Activated naive CD4-positive, alpha-beta T cell treated with Interleukin-2 at 50 U/mL for 16 hours (primary cell): ENCODE results near the gene DLL3.

Experiments used
- DNase-seq: peaks from one replicate; pipeline ENCODE4 v3.0.0-alpha.2; 2020

The DLL3 gene

DNA sequence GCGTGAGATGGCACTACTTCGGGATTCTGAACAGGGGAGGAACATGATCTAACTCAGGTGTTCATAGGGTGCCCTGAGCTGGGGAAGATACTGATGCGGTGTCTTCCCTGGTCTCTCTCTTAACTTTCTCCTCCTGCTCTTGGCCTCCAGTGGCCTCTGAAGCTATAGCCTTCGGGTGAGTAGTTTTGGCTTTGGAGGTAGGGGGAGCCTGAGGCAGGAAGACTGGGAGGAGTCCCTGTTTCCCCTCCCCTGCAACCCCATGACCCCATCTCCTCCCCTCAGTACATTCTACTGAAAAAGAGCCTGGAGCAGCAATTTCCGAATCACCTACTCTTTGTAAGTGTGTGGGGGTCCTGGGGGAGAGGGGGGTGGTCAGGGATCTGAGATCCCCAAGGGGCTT lies 19.7 kb downstream of the DLL3 start:
- no peak for DNase-seq

DNA sequence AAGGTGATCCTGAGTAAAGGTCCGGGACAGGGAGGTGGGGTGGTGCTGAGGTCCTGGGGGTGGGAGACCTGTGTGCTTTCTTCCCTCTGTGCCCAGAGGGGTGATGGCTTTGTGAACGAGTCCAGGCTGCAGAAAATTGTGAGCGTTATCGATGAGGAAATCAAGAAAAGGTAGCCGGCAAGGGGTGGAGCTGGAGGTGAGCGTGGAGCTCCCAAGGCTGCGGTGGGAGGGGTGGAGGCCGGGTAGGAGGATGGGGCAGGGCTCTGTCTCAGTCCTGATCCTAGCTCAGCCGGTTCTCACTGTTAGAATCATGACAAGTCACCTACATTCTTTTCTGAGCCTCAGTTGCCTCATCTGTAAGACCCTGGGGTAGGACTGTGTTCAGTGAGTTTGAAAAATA lies 20.2 kb downstream of the DLL3 start:
- no peak for DNase-seq

- DNase-seq: no peak
Measured at GRCh38 chr19:39520541-39521484, 22.1 kb downstream of the DLL3 start.

GRCh38 chr19:39524495-39524894 lies 25.7 kb downstream of the DLL3 start:
- no peak for DNase-seq

DNA sequence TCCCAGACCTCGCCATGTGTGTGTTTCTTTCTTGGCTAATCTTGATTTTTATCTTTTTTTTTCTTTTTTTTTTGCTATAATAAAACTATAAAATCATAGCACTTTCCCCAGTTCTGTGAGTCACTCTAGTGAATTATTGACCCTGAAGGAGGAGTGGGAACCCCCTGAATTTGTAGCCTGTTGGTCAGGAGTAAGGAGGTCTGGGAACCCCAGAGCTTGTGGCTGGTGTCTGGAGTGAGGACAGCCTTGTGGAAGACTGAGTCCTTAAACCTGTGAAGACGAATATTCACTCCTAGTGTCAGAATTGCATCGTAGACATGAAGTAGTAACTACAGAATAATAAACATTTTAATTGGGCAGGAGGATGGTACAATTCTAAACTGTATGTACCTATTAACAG lies 26.5 kb downstream of the DLL3 start:
- DNase-seq: no peak

DNA sequence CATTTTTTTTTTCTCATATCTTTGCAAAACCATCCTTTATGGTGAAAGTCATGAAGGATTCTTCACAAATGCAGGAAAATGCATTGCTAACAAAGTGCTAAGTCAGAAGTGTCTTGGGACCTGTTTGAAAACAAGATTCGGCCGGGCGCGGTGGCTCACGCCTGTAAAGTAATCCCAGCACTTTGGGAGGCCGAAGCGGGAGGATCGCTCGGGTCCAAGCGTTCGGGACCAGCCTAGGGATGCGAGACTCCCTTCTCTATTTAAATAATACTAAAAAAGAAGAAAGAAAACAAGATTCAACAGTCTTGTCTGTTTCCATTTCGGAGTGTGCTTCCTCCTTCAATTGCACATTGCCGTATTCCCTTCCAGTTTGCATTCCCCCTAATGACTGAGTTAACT lies 33.1 kb downstream of the DLL3 start:
- DNase-seq: no peak

GRCh38 chr19:39532233-39533002 lies 33.7 kb downstream of the DLL3 start, which contains the start of gene EID2B:
EID2B (minus strand) TSS chr19:39532852; CDS start chr19:39532802, 50 bp downstream.
- DNase-seq: peak; percentile 92

DNA sequence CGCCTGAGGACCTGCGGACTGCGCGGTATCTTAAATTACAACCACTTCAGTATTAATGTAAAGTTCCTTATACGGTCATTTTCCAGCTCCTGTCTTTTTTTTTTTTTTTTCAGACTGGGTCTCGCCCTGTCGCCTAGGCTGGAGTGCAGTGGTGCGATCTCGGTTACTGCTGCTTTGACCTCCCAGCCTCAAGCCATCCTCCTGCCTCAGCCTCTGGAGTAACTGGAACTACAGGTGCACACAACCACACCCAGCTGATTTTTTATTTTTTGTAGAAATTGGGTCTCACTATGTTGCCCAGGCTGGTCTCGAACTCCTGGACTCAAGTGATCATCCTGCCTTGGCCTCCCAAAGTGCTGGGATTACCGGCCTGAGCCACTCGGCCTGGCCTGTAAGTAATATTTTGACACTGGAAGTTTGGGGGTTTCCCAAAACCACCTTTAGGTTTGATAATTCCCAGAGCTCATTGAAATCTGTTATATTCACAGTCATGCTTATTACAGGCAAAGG lies 34.3 kb downstream of the DLL3 start:
- DNase-seq: no peak

- DNase-seq: no peak
Measured at GRCh38 chr19:39533791-39534190, 35.0 kb downstream of the DLL3 start.

DNA sequence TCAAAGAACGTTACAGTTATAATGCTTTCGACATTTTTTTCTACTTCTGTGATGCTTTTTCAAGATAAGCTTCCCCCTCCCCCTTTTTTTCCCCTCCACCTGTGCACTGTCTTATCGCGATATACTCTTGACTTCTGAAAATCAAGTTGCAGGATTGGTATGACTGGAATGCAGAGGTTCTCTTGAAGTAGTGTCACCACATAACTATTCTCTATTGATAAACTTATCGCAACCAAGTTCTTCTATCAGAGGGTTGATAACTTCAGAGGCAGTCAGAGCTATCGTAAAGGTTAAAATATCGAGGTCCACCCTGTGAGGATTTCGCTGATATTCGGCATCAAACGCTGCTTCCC lies 40.4 kb downstream of the DLL3 start:
- no peak for DNase-seq

DNA sequence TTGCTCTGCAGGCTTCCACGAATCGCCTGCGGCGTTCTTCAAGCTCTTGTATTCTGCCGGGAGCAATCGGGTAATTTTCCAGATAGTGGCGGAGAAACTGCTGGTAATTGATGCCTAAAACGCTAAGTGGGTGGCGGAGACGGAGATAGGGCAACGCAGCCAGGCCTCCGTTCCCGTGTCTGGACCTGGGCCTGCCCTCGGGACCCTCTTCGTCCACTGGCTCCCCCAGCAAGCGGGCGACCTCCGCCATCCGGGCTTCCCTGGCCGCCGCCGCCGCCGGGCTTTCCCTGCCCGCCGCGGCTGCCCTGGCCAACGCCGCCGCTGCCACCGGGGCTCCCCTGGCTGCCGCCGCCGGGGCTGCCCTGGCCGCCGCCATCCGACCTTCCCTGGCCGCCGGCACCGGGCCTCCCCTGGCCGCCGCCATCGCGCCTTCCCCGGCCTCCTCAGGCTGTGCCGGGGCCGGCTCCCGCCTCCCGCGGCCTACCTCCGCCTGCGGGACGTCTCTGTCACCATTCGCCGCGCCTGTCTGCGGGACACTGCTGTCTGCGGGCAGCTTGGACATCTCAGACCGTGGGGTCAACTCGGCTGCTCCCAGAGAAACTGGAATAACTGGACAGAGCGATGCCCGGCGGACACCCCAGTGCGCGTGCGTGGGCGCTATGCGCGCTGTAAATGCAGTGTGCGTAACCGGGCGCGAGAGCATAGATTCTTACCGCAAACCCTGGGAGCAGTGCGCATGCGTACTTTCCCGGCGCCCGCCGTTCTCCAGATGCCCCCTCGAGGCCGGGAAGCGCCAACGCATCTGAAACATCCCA lies 41.0 kb downstream of the DLL3 start, which contains the start of gene EID2:
Gene EID2 (minus strand): TSS at position 644 of the 815 bp plus-strand sequence. CDS start 82 bp downstream, at position 562.
- peak; percentile 93 for DNase-seq

DNA sequence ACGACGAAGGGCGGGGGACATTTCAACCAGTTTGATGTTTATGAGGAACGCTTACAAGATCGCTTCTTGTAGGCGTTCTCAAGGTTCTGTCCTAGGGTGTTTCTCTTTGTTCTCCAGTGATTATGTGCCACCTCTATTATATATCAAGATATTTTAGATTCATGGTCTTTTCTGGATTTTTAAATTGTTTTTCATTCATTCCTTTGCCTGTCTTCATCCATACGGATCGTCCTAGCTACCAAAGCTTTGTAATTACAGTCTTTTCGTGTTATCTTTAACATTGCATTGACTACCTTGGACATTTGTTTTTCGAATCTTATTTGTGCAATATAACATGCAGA lies 41.6 kb downstream of the DLL3 start:
- no peak for DNase-seq

DNA sequence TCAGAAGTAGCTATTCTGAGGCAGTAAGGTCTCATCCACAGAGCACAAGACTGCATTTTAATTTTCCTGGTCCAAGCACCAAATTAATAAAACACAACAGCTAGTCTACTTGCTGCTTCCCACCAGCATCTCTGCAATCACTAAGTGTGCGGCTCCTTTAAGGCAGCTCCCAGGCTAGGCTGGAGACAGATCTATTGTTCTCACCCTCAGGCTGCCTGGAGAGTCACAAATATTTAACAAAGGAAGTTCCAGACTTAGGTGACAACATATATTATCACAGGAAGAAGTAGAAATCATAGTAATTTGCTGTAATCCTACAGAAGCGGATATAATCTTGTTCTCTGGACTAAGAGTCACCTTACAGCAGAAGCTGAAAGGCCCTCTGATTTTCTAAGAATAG lies 43.5 kb downstream of the DLL3 start:
- no peak for DNase-seq

DNA sequence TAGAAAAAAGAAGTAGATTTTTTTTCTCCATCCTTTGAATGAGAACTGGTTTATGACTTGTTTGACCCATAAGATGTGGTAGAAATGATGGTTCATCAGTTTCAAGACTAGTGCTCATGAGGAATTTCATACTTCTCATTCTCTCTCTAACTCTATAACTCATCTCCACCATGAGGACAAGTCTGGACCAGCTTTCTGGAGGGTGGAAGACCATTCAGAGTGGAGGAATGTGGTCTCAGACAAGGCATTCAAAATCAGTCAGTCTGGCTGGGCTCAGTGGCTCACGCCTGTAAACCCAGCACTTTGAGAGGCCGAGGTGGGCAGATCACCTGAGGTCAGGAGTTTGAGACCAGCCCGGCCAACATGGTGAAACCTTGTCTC lies 44.7 kb downstream of the DLL3 start:
- DNase-seq: no peak

DNA sequence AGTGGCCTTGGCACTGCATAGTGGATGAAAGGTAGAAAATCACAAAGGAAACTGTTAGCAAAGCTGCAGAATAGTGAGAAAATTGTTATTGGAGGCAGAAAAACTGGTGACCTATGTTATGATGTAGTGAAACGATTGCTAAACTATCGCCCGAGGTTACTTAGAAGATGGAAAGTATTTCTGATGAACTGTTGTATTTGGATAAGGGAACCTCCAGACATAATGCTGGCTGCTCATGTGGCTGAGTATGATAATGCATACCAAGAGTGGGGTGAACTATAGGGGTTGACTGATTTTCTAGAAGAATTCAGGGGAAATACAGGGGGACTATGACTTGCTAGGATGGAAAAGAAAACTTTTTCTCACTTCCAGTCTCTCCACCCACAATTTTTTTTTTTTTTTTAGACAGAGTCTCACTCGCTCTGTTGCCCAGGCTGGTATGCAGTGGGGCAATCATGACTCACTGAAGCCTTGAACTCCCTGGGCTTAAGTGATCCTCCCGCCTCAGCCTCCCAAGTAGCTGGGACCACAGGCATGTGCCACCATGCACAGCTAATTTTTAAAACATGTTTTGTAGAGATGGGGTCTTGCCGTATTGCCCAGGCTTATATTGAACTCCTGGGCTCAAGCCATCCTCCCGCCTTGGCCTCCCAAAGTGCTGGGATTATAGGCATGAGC lies 45.6 kb downstream of the DLL3 start:
- no peak for DNase-seq

DNA sequence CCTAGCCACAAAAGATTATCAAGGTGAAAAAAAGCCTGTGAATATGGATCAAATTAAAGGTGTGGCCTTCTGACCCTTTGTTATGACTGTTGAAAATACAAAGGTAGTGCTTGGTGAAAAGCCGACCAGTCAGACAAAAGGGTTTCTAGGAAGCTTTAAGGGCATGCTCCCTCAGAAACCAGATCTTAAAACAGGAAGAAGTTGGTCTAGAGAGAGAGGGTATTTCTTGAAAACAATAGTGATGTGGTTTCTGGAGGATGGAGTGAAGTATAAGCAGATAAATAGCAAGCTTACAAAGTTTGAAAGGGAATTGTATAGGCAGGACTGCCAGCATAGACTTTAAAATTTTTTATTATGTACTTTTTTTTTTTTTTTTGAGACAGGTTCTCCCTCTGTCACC lies 46.2 kb downstream of the DLL3 start:
- no peak for DNase-seq

DNA sequence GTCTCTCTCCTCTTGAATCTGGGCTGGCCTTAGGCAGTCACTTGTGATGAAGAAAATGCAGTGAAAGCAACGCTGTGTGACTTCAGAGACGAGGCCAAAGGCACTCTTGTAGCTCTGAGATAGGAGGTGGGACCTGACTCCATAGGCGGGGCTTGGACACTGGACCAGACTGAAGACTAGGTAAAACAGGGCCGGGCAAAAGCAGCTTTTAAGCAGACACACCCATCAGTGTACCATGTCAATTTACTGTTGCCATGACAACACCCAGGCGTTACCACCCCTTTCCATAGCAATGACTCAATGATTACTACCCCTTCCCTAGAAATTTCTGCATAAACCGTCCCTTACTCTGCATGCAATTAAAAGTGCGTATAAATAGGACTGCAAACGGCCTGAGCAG lies 47.9 kb downstream of the DLL3 start:
- DNase-seq: no peak

GRCh38 chr19:39550197-39550596 lies 51.5 kb downstream of the DLL3 start:
- DNase-seq: no peak

DNA sequence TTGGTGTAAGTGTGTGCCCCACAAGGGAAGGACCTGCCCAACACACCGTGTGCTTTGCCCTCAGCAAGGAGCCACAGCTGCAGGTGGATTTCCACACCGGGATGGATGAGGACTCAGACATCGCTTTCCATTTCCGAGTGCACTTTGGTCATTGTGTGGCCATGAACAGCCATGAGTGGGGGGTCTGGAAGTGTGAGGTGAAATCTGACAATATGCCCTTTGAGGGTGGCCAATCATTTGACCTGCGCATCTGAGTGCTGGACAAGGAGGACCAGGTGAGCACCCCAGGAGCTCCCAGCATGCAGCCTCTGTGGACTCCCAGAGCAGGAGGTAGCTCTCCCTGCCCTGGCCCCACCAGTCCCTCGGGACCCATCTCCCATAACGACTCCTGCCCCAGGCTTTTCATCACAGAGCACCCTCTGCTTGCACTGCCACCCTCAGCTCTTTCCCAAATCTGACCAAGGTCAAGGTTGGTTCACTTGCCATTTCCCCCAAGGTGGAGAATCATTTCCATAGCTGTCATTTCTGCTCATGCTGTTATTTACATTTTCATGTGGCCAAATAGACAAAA lies 54.4 kb downstream of the DLL3 start:
- DNase-seq: no peak

DNA sequence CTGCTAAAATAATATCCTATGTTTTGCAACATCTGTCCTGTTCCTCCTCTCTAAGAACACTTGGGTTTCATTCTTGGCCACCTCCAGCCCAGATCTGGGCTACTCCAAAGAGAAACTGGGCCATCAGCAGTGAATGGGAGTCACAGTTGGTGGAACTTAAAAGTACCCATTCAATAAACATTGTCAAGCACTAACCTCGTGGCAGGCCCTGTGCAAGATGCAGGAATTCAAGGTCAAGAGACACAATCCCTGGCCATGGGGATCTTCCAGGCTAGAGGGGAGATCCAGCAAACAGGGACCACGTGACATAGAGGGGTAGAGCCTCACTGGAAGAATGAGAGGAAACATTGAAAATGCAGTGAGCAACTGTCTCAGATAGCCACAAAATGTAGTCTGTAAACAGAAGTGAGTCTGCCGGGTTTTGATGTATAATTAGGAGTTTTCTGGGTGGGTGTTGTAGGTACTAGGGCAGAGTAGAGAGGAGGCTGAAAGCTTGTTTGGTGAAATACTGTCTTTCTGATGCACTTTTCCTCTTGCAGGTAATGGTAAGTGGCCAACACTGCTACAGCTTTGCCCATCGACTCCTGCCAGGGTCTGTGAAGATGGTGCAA lies 56.1 kb downstream of the DLL3 start:
- DNase-seq: no peak

- DNase-seq: no peak
Measured at GRCh38 chr19:39555883-39556282, 57.1 kb downstream of the DLL3 start.
